SK-N-SH (cell line): Measurements from ENCODE around the gene CACNG5. TPM values are rescaled to one million over a fixed set of nuclear protein-coding genes. Genes with fewer than 3 reads are reported as not detected.

ENCODE experiments used
- CTCF ChIA-PET: fragments of 300-600, 350-600 bp; formaldehyde crosslinking; extraction: SDS; loops from one replicate; lab custom pipeline; 2021; lab: Yijun Ruan, JAX
- POLR2A ChIA-PET: fragments of 350-600 bp; sonication (Branson Sonifier 250); formaldehyde crosslinking; extraction: SDS; loops from one replicate; lab custom pipeline; 2020; ENCODE audit warnings: antibody characterized with exemption, inconsistent platforms; lab: Yijun Ruan, JAX
- DNase-seq: peaks from one replicate; pipeline ENCODE4 v3.0.0; 2012
- H2AFZ ChIP-seq: fragments of 200-600 bp; sonication (generic); 2 replicates; pipeline ENCODE4 v1.8.1; 2016; ENCODE audit warnings: antibody characterized with exemption, mild to moderate bottlenecking, low read depth
- H3F3A ChIP-seq: fragments of 200-600 bp; sonication (generic); replicated peaks from 2 replicates; pipeline ENCODE3; 2016; ENCODE audit warnings: antibody characterized with exemption, mild to moderate bottlenecking; ENCODE audit not compliant: insufficient read depth
- H3K27ac ChIP-seq, 2 experiments: fragments of 200-500 bp in 1 of 2; fragments of 200-600 bp in 1 of 2; sonication (Bioruptor generic) in 1 of 2; sonication (generic), shearing (Covaris generic) in 1 of 2; 2 replicates each; pipeline versions ENCODE4 v1.5.1 to v1.6.1; 2014 to 2016; ENCODE audit warnings: low read depth in 2 of 2, inconsistent platforms in 1 of 2, low read length in 1 of 2, mild to moderate bottlenecking in 1 of 2, mixed read lengths in 1 of 2
- H3K27me3 ChIP-seq: fragments of 200-600 bp; sonication (generic), shearing (Covaris generic); 2 replicates; pipeline ENCODE4 v1.6.1; 2016; ENCODE audit warnings: mixed run types; ENCODE audit not compliant: insufficient read depth
- H3K36me3 ChIP-seq, 2 experiments: fragments of 200-500 bp in 1 of 2; fragments of 200-600 bp in 1 of 2; sonication (Bioruptor generic) in 1 of 2; sonication (generic) in 1 of 2; replicated peaks in 1 of 2; 2 replicates each; pipeline versions ENCODE3 to v1.5.1; 2014 to 2016; ENCODE audit warnings: low read length in 1 of 2, mild to moderate bottlenecking in 1 of 2; ENCODE audit not compliant: insufficient read depth in 2 of 2, control insufficient read depth in 1 of 2
- H3K4me1 ChIP-seq, 2 experiments: fragments of 200-500 bp in 1 of 2; fragments of 200-600 bp in 1 of 2; sonication (Bioruptor generic) in 1 of 2; sonication (generic), shearing (Covaris generic) in 1 of 2; 2 replicates each; pipeline versions ENCODE4 v1.5.1 to v1.6.1; 2014 to 2016; ENCODE audit warnings: low read depth in 1 of 2, low read length in 1 of 2, mixed run types in 1 of 2; ENCODE audit not compliant: insufficient read depth in 2 of 2, control insufficient read depth in 1 of 2
- H3K4me2 ChIP-seq: fragments of 200-600 bp; sonication (generic), shearing (Covaris generic); 2 replicates; pipeline ENCODE4 v1.6.1; 2017; ENCODE audit warnings: mixed run types
- H3K4me3 ChIP-seq, 2 experiments: fragments of 200-500 bp in 1 of 2; fragments of 200-600 bp in 1 of 2; sonication (Bioruptor generic) in 1 of 2; sonication (generic), shearing (Covaris generic) in 1 of 2; 2 replicates each; pipeline versions ENCODE4 v1.5.1 to v1.8.1; 2014 to 2016; ENCODE audit warnings: low read depth in 2 of 2, inconsistent platforms in 1 of 2, low read length in 1 of 2, mild to moderate bottlenecking in 1 of 2, mixed read lengths in 1 of 2, moderate library complexity in 1 of 2
- H3K79me2 ChIP-seq: fragments of 200-600 bp; sonication (generic); 2 replicates; pipeline ENCODE4 v1.8.1; 2017; ENCODE audit warnings: mild to moderate bottlenecking; ENCODE audit not compliant: insufficient read depth
- H3K9ac ChIP-seq: fragments of 200-600 bp; sonication (generic); 2 replicates; pipeline ENCODE4 v1.6.1; 2017; ENCODE audit warnings: mixed run types
- H3K9me2 ChIP-seq: fragments of 200-600 bp; sonication (generic); 2 replicates; pipeline ENCODE4 v1.6.1; 2017; ENCODE audit warnings: mixed run types
- H3K9me3 ChIP-seq: fragments of 200-600 bp; sonication (generic); 2 replicates; pipeline ENCODE4 v1.6.1; 2017; ENCODE audit warnings: mixed run types, mild to moderate bottlenecking, moderate library complexity
- H4K20me1 ChIP-seq: fragments of 200-600 bp; sonication (generic); 2 replicates; pipeline ENCODE4 v1.6.1; 2017; ENCODE audit warnings: mild to moderate bottlenecking, mixed run types; ENCODE audit not compliant: insufficient read depth
- EZH2phosphoT487 ChIP-seq: fragments of 200-600 bp; sonication (generic); IDR thresholded peaks from 2 replicates; pipeline ENCODE4 v1.6.1; 2017; ENCODE audit warnings: low read depth, mixed run types, mild to moderate bottlenecking, antibody characterized with exemption, moderate library complexity, borderline replicate concordance
- GABPA ChIP-seq: IDR thresholded peaks from 2 replicates; pipeline ENCODE4 v1.4.0; 2012; ENCODE audit warnings: low read depth, mild to moderate bottlenecking
- GATA2 ChIP-seq: sonication (generic); formaldehyde crosslinking; IDR thresholded peaks from 2 replicates; pipeline ENCODE4 v1.5.0; 2020; ENCODE audit warnings: mild to moderate bottlenecking, missing genetic modification reagents
- MXI1 ChIP-seq: IDR thresholded peaks from 2 replicates; pipeline ENCODE4 v1.6.1; 2012; ENCODE audit warnings: mild to moderate bottlenecking, low read depth, low read length, improper control_type of control experiment
- RCOR1 ChIP-seq: fragments of 150-350 bp; IDR thresholded peaks from 2 replicates; pipeline ENCODE4 v1.6.1; 2017; ENCODE audit warnings: antibody characterized with exemption, low read length
- RFX5 ChIP-seq: IDR thresholded peaks from 2 replicates; pipeline ENCODE4 v1.6.1; 2012; ENCODE audit warnings: mild to moderate bottlenecking, improper control_type of control experiment, low read length
- SMC3 ChIP-seq: IDR thresholded peaks from 2 replicates; pipeline ENCODE4 v1.6.1; 2012; ENCODE audit warnings: low read depth, low read length, improper control_type of control experiment
- TAF1 ChIP-seq: IDR thresholded peaks from 2 replicates; pipeline ENCODE4 v1.6.1; 2012; ENCODE audit warnings: low read depth, mild to moderate bottlenecking, low read length, moderate library complexity, borderline replicate concordance
- YY1 ChIP-seq: IDR thresholded peaks from 2 replicates; pipeline ENCODE4 v1.4.0; 2012; ENCODE audit warnings: low read depth, mild to moderate bottlenecking
- WGBS: methylation state at CpG from one replicate; pipeline ENCODE4 v1.1.6; 2017; ENCODE audit warnings: low lambda C conversion rate; 5-methylcytosine and 5-hydroxymethylcytosine counted together
- polyA plus RNA-seq, 3 experiments: library from polyadenylated mRNA; depleted of rRNA; stranded (reverse); fragments of >200 nt; gene quantifications; 2 replicates each; pipeline ENCODE4 v1.2.3, GENCODE V29; 2012
- TF ChIP-seq, protein P1 (sequence below): IDR thresholded peaks from 2 replicates; pipeline ENCODE4 v1.4.0; 2012; ENCODE audit warnings: low read depth, borderline replicate concordance
- TF ChIP-seq, protein P2 (sequence below): fragments of 150-350 bp; IDR thresholded peaks from 2 replicates; pipeline ENCODE4 v1.6.1; 2017; ENCODE audit warnings: antibody characterized with exemption, low read length, low read depth, borderline replicate concordance

CACNG5 gene
- polyA plus RNA-seq, 1 of the 3 experiments (the other 2 are of a cell fraction): 0.10 TPM

DNA sequence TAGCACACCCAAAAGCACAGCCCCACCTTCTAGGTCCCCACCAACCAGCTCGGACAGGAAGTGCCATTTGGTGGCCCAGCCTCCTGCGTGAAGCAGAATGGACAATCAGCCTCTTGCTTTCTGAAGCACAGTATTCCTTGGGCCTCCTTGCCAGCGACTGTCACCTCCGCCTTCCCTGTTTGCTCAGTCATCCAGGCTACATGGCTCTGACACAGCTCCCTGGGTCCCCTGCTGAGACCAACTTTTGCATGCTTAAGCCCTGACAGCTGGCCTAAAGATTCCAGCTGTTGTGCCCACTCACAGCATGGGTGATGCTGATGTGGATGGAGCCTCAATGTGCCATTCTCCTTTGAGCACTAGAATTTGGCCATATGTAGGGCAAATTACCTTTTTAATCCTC, 4.5 kb upstream of the CACNG5 start:
- CTCF ChIA-PET: interaction anchor here (1.0 to 2.8 kb wide), 3 partner anchors 13 to 103 kb away, joined by 3 to 12 read pairs (median 5); no protein-coding TSS in a partner anchor
- H3K36me3 ChIP-seq: no peaks in the 10 kb centered on the region
- POLR2A ChIA-PET: no interaction called here

DNA sequence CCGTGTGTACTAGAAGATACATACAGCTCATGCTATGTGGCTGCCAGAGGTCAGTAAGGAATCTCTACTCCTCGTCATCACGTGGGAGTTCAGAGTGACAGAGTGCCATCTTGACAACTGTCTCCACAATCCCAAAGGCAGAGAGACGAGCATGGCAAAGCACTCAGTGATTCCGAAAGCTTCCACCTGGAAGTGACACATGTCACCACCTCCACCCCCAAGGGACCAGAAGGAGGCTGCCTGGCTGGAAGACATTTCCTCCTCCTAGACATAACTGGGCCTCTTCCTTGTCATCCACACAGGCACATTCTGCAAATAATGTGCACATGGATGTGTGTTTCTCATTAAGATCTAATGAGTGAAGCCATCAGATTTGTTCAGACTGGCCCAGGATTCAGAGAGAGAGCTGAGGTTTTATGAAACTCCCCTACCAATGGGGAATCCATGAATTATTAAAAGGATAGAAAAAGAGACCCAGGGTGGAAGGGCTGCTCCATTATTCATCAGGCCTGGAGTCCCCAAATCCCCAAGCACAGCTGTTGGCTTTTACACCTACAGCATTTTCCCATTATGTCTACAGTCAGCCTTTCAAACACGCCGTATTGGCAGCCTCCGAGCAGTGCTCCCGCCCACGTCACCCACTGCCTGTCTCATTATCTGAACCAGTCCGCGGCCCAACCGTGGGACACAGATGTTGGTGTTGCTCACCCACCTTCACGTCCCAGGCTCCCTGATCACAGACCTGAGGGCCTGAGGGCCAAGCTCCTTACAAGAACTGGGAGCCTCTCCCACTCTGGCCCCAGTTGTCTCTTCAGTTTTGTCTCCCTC, 3.3 kb upstream of the CACNG5 start:
- Histone ChIP-seq H3F3A (no peaks in the 10 kb centered on the region), H3K9ac (no peak overlapping the region), H3K4me3 (no peak overlapping the region), H3K9me3 (no peaks in the 10 kb centered on the region), H3K36me3 (no peaks in the 10 kb centered on the region), H3K4me2 (no peak overlapping the region), H3K27me3 (peaks cover 41% of the 10 kb centered on the region), H4K20me1 (no peaks in the 10 kb centered on the region), H2AFZ (no peak overlapping the region), H3K4me1 (peaks cover 4 to 25% of the 10 kb centered on the region in 2 experiments; a peak in 2 of 4 replicates), H3K79me2 (no peaks in the 10 kb centered on the region), H3K9me2 (no peaks in the 10 kb centered on the region), H3K27ac (peak overlapping the region in 1 of 2 experiments; percentile 0; a peak in 2 of 4 replicates)
- peak; percentile 49 for DNase-seq
- WGBS: 54% methylated on average over 14 of the region's 14 CpGs
- CTCF ChIA-PET: interaction anchor here (0.8 to 2.8 kb wide), 7 partner anchors 12 to 390 kb away, joined by 3 to 12 read pairs (median 3); no protein-coding TSS in a partner anchor
- POLR2A ChIA-PET: no interaction called here
- no peak for TF ChIP-seq GABPA
- peak; percentile 66; the same call in 1 of the 2 replicates for TF ChIP-seq MXI1
- TF ChIP-seq, protein P1, sequence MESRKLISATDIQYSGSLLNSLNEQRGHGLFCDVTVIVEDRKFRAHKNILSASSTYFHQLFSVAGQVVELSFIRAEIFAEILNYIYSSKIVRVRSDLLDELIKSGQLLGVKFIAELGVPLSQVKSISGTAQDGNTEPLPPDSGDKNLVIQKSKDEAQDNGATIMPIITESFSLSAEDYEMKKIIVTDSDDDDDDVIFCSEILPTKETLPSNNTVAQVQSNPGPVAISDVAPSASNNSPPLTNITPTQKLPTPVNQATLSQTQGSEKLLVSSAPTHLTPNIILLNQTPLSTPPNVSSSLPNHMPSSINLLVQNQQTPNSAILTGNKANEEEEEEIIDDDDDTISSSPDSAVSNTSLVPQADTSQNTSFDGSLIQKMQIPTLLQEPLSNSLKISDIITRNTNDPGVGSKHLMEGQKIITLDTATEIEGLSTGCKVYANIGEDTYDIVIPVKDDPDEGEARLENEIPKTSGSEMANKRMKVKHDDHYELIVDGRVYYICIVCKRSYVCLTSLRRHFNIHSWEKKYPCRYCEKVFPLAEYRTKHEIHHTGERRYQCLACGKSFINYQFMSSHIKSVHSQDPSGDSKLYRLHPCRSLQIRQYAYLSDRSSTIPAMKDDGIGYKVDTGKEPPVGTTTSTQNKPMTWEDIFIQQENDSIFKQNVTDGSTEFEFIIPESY: no peak
- no peak for TF ChIP-seq YY1
- no peak for TF ChIP-seq RCOR1

More for the DNA sequence above, 4.5 kb upstream of the CACNG5 start:
- Histone ChIP-seq H3K4me3 (no peak overlapping the region), H3K4me2 (no peak overlapping the region), H2AFZ (no peak overlapping the region), H3K79me2 (no peaks in the 10 kb centered on the region), H3K27ac (no peak overlapping the region), H3K27me3 (peaks cover 33% of the 10 kb centered on the region), H3K9me3 (no peaks in the 10 kb centered on the region), H3K9ac (no peak overlapping the region), H4K20me1 (no peaks in the 10 kb centered on the region), H3K4me1 (peaks cover 4 to 25% of the 10 kb centered on the region in 2 experiments; a peak in 2 of 4 replicates), H3K9me2 (no peaks in the 10 kb centered on the region), H3F3A (no peaks in the 10 kb centered on the region)
- 63% methylated on average over 4 of the region's 4 CpGs for WGBS
- no peak for DNase-seq
- no peak for TF ChIP-seq GABPA
- TF ChIP-seq, protein P2, sequence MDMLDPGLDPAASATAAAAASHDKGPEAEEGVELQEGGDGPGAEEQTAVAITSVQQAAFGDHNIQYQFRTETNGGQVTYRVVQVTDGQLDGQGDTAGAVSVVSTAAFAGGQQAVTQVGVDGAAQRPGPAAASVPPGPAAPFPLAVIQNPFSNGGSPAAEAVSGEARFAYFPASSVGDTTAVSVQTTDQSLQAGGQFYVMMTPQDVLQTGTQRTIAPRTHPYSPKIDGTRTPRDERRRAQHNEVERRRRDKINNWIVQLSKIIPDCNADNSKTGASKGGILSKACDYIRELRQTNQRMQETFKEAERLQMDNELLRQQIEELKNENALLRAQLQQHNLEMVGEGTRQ: no peak
- TF ChIP-seq GATA2: no peak
- no peak for TF ChIP-seq RFX5
- TF ChIP-seq TAF1: no peak
- no peak for TF ChIP-seq EZH2phosphoT487
- no peak for TF ChIP-seq SMC3
